Measurements from ENCODE around the gene PDE1A.

PDE1A gene

DNA sequence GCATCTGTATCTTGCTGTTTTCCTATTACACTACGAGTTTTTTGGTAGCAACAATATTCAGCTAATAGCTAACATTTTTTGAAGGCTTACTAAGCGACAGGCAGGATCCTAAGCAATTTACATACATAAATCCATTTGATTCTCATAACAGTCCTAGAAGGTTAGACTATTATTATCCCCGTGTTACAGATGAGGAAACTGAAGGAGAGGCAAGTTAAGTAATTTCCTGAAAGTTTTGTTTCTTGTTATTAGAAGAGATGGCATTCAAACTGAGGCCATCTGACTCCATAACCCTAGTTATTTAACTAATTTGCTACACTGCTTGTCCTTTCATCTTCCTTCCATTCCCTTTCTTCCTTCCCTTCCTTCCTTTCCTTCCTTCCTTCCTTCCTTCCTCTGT is 68.2 kb downstream of the PDE1A start:
- in situ Hi-C loops (cut with HindIII; ENCODE audit: low sequenced_read_pairs), result no loop called here
- H3K4me3 ChIP-seq (ENCODE audit: low read depth, low read length), result no peak overlapping the region
- no peak for DNase-seq (ENCODE audit: low read depth, low spot score)
- TF ChIP-seq CTCF (IDR thresholded peaks at IDR 0.05; ENCODE audit: low read depth, low read length), result no peak

DNA sequence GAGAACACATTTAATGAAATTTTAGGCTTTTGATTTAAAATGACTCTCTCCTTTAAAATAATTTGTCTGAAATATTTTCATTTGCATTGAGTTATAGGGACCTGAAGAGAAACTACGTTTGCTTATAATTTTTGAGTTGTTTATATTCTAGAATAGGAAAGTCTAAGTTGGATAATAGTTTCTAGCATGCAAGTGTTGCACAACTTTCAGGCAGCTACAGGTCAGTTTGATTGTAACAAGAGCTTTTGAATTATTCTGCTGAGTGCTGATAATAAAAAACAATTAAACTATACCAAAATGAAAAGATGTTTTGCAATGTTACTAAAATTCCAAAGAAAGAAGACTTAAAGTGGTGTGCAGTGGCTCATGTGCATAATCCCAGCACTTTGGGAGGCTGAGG is 71.0 kb downstream of the PDE1A start:
- no peak overlapping the region for H3K4me3 ChIP-seq (ENCODE audit: low read depth, low read length)
- in situ Hi-C loops (cut with HindIII; ENCODE audit: low sequenced_read_pairs), result no loop called here
- DNase-seq (ENCODE audit: low read depth, low spot score), result no peak
- TF ChIP-seq CTCF (IDR thresholded peaks at IDR 0.05; ENCODE audit: low read depth, low read length), result no peak

DNA sequence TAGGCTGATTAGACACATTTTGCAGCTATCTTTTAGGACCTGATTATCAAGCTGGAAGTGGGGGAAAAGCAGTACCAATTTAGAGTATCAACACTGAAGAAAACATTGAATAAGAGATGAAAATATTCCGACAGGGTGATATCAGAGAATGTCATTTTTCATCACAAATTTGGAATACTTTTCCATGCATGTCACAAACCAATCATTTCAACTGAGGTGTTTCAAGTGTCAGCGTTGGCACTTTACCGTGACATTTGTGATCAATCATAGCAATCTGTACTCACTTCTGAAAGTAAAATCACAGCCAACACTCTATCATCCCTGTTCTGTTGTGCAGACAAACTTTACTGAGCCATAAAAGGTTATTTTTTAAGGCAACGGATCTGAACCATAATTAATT is 75.4 kb downstream of the PDE1A start:
- no peak for TF ChIP-seq CTCF (IDR thresholded peaks at IDR 0.05; ENCODE audit: low read depth, low read length)
- no peak for DNase-seq (ENCODE audit: low read depth, low spot score)
- no peak overlapping the region for H3K4me3 ChIP-seq (ENCODE audit: low read depth, low read length)
- in situ Hi-C loops (cut with HindIII; ENCODE audit: low sequenced_read_pairs), result no loop called here

DNA sequence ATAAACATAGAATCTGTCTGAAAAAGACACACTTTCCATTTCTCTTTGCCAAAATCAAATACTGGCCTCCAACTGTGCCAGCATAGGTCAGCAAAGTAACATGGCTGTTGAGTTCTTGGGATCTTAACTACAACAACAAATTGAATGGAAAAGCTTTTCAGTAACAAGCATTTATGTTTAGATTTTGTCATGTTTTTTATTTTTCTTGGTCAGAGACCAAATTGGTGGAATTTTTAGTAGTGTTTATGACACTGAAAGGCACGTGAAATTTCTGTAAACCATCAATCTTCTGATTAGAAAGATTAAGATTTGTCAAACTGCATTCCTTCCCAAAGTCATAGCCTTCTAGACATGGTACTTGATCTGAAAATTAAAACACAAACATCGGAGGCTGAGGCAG is 77.6 kb downstream of the PDE1A start:
- H3K4me3 ChIP-seq (ENCODE audit: low read depth, low read length), result no peak overlapping the region
- in situ Hi-C loops (cut with HindIII; ENCODE audit: low sequenced_read_pairs), result no loop called here
- no peak for TF ChIP-seq CTCF (IDR thresholded peaks at IDR 0.05; ENCODE audit: low read depth, low read length)
- no peak for DNase-seq (ENCODE audit: low read depth, low spot score)

DNA sequence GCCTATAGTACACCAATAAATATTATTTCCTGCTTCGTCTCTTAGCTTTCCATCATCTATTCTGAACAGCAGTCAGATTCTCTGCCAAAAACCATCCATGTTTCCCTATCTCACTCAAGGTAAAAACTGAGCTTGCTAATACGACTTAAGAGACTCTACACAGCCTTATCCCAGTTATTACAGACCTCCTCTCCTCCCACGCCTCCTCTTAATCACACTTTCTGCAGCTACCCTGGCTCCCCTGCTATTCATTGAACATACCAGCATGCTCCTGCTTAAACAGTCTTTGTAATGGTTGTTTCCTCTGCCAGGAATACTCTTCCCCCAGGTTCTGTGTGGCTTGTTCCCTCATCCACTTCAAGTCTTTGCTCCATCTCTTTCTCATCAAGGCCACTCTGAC is 81.5 kb downstream of the PDE1A start:
- no peak for DNase-seq (ENCODE audit: low read depth, low spot score)
- TF ChIP-seq CTCF (IDR thresholded peaks at IDR 0.05; ENCODE audit: low read depth, low read length), result no peak
- in situ Hi-C loops (cut with HindIII; ENCODE audit: low sequenced_read_pairs), result no loop called here
- H3K4me3 ChIP-seq (ENCODE audit: low read depth, low read length), result no peak overlapping the region

- TF ChIP-seq CTCF (IDR thresholded peaks at IDR 0.05; ENCODE audit: low read depth, low read length), result no peak
- in situ Hi-C loops (cut with HindIII; ENCODE audit: low sequenced_read_pairs), result no loop called here
- DNase-seq (ENCODE audit: low read depth, low spot score), result no peak
- H3K4me3 ChIP-seq (ENCODE audit: low read depth, low read length), result no peak overlapping the region
Observed at GRCh38 chr2:182330451-182331305, 96.2 kb downstream of the PDE1A start.

Measured in astrocyte of the spinal cord (primary cell).